GOT3 (cell line): ENCODE data around the gene TRABD.
A peak's percentile ranks its signal among the peaks of the same experiment; 100 is the strongest.
"Not testable (repeated sequence)": the region's sequence is repeated elsewhere in the genome, so short reads cannot be mapped to it uniquely, and the experiment has no call there.

Experiments used
- DNase-seq: peaks from one replicate; lab custom pipeline; 2025; ENCODE audit warnings: mixed read lengths; lab: John Stamatoyannopoulos, UW

TRABD gene, protein sequence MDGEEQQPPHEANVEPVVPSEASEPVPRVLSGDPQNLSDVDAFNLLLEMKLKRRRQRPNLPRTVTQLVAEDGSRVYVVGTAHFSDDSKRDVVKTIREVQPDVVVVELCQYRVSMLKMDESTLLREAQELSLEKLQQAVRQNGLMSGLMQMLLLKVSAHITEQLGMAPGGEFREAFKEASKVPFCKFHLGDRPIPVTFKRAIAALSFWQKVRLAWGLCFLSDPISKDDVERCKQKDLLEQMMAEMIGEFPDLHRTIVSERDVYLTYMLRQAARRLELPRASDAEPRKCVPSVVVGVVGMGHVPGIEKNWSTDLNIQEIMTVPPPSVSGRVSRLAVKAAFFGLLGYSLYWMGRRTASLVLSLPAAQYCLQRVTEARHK

DNA sequence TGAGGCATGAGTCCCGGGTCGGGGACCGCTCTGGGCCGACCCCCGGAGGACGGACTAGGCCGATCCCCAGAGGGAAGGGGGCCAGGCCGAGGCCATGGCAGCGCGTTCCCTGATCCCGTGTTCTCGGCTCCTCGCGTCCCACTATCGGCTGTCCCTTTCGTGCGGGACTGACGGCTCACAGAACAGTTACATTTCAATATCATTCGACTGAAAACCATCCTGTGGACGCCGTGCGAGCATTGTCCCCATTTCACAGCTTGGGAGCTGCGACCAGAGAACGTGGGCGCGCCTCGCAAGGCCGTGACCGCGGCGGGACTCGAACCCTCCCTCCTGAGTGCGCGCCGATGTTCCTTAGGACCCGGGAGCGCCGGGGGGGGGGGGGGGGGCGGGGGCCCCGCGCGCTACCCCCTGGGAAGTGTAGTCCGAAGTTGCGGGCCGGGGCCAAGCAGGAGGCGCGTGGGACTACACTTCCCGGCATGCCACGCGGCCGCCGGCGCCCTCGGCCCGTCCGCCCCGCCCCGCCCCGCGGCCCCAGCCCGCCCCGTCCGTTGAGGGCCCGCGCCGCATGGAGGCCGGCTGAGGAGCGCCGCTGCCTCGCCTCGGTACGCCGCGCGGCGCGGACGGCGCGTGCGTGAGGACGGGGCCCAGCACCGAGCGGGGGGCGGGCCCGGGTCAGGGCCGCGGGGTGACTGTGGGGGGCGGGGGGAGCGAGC, at the start of gene TRABD:
Gene TRABD, plus strand, starts transcription at position 539 of the 713 bp plus-strand sequence. CDS start 7,148 bp downstream, outside the sequence.
- DNase-seq: peak; percentile 54

DNA sequence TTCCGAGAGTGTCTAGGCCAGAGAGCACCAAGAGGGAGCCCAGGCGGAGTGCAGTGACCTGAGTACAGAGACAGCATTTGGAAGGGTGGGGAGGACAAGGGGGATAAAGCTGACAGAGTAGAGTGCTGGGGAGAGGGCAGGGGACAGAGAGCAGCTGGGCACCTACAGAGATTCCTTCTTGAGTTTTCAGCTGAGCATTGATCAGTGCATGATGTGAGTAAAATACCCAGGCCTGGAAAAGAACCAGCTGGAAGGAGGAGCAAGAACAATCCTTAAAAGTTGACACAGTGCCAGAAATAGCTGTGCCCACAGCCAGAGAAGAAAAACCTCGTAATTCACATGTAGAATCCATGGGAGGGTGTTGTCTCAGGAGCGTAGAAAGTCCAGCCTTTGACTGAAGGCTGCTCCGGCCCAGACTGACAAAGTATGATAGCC, 49.1 kb upstream of the TRABD start:
- DNase-seq: no peak

DNA sequence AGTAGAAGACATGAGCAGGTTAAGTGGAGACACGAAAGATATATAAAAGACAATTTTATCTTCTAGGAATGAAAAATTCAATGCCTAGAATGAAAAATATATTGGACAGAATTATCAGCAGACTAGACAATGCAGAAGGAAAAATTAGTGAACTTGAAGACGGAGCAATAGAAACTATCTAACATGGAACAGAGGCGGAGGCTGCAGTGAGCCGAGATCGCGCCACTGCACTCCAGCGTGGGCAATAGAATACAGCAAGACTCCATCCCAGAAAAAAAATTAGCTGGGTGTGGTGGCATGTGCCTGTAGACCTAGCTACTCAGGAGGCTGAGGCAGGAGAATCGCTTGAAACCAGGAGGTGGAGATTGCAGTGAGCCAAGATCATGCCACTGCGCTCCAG, 48.4 kb upstream of the TRABD start:
- not testable (repeated sequence) for DNase-seq

DNA sequence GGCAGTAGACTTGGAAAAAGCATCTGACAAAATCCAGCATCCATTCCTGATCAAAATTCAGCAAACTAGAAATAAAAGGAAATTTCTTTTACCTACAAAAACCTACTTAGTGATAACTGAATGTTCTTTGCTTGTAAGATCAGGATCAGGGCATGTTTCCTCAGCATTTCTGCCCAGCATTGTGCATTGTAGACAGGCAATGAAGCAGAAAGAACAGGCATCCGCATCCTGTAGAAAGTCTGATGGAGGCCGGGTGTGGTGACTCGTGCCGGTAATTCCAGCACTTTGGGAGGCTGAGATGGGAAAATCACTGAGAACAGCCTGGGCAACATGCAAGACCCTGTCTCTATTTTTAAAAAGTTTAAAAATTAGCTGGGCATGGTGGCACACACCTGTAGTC, 47.7 kb upstream of the TRABD start:
- no peak for DNase-seq

DNA sequence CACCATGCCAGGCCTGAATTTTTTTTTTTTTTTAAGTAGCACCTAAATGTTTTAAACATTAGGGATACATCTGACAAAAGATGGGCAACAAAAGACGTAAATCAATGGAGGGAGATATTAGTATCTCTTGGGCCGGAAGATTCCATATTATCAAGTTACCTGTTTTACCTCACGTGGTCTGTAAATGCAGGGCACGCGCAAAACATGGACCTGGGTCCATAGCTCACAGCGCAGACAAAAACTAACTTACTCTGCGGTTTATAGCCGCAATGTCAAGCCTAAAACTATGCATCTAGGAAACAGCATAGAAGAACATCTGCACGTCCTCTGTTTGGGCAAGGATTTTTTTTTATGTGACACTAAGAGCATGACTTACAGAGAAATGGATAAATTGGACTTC, 46.7 kb upstream of the TRABD start:
- DNase-seq: no peak

DNA sequence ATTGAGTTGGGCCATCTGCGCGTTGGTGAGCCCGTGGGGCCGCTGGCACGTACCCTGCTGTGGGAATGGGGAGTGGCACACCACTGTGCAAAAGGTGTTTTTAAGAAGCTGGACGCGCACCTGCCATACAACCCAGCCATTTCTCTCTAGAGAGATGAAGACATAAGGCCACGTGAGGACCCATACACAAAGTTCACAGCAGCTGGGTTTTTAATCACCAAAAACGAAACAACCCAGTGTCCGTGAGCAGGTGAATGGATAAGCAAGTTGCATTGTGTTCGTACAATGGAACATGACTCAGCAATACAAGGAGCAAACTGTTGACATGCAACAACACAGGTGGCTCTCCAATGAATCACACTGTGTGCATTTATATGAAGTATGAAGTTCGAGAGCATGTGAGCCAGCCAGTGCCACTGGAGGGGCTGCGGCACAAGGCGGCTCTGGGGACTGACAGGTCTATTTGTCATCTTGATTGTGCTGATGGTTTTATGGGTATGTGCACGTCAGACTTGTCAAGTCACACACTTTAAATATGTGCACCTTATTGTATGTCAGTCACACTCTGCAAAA, 45.8 kb upstream of the TRABD start:
- no peak for DNase-seq

DNA sequence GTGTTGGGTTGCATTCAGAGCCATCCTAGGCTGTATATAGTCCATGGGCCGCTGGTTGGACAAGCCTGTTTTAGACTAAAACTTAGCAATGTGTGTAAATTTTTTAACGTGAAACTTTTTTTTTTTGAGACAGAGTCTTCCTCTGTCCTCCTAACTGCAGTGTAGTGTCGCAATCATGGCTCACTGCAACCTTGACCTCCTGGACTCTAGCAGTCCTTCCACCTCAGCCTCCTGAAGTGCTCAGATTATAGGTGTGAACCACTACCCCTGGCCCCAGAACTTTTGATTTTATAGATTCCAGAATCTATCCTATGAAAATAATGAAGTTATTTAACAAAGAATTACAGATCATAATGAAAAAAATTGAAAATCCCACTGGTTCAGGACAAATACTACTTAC, 45.1 kb upstream of the TRABD start:
- no peak for DNase-seq

DNA sequence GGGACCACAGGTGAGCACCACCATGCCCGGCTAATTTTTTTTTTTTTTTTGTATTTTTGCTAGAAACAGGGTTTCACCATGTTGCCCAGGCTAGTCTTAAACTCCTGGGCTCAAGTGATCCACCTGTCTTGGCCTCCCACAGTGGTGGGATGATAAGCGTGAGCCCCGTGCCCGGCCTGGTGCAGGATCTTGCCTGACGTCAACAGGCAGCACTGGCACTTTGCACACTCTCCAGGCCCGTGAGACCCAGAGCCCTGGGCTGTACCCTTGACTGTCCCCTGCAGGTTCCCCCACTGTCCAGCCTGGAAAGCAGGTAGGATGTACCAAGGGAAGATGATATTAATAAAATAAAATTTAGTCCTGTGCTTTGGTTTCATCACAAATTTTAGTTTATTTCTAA, 44.3 kb upstream of the TRABD start:
- no peak for DNase-seq

DNA sequence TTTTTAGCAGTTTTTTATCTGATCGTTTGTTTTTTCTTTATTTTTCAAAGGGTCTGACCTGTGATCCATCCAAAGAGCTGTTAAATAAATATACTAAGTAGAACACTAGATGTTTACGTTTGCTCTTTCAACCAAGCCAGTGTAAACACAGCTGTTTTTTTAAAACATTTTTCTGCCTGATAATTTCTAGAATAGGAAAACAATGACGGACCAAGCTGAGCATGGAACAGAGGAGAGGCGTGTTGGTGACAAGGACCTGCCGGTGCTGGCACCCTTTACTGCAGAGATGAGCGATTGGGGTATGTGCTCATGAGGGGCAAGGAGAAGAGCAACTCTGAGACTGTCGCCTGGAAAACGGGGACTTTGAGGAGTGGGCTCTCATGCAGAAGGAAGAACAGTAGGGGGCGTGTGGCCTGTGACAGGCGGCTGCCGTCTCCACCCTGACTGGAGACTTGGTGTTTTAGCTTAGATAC, 43.8 kb upstream of the TRABD start:
- no peak for DNase-seq

DNA sequence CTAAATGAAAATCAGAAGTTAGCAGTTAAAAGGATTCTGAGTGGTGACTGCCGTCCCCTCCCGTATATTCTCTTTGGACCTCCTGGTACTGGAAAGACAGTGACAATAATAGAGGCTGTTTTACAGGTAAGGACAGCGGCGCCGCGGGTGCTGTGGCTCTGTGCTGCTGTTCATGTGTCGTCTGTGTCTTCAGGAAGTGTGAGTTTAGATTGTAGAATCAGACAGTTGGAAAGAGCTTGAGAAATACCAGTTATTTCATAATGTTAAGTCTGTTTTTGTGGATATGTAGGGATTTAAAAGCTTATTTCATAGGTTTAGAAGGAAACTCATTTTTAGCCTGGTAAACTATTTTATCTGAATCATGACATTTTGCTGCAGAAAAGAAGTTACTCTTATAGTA, 42.6 kb upstream of the TRABD start:
- no peak for DNase-seq

DNA sequence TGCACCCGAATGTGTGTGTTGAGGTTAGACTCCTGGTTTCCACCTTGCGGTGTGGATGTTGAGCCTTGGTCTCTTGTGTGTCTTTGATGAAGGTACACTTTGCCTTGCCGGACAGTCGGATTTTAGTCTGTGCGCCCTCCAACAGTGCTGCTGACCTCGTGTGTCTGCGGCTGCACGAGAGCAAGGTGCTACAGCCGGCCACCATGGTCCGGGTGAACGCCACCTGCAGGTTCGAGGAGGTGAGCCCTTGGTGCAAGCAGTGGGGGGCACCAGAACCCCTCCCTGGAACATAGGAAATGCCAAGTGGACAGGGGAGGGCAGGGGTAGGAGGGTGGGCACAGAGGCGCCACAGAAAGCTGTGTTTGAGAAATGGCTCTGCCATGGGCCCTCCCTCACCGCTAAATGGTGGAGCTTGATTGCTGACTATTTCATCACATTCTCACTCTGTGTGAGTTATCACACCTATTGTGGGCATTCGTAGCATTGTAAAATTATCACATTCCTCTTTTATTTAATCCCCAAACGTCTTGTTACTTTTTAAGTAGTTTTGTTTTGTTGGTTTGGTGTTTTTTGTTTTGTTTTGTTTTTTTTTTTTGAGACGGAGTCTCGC, 41.6 kb upstream of the TRABD start:
- no peak for DNase-seq

DNA sequence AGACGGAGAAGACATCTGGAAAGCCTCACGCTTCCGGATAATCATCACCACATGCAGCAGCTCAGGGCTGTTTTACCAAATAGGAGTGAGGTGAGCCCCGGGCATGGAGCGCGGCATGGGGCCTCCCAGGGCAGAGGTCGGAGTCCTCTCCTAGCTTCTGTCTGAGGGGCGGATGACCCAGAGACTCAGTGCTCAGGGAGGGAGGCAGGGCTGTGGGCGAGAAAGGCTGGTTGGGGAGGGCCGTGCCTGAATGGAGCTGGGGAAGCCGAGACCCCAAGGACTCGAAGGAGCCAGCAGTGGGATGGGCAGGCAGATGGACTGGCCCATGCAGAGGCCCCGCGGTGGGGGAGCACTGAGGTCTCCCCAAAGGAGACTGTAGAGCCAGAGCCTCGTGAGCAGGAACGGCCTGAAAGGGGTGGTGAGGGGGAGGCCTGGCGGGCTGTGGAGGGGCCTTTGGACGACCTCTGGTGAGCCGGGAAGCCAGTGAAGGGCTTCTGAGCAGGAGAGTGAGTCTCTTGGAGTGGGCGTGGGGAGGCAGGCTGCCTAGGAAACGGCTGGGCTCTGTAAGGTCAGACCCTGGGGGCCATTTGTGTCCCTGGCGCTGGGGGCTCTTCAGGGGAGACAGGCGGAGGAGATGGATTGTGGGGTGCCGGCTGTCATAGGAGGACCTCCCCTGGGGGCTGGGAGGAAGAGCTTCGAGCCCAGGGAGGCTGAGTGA, 39.8 kb upstream of the TRABD start:
- DNase-seq: no peak

DNA sequence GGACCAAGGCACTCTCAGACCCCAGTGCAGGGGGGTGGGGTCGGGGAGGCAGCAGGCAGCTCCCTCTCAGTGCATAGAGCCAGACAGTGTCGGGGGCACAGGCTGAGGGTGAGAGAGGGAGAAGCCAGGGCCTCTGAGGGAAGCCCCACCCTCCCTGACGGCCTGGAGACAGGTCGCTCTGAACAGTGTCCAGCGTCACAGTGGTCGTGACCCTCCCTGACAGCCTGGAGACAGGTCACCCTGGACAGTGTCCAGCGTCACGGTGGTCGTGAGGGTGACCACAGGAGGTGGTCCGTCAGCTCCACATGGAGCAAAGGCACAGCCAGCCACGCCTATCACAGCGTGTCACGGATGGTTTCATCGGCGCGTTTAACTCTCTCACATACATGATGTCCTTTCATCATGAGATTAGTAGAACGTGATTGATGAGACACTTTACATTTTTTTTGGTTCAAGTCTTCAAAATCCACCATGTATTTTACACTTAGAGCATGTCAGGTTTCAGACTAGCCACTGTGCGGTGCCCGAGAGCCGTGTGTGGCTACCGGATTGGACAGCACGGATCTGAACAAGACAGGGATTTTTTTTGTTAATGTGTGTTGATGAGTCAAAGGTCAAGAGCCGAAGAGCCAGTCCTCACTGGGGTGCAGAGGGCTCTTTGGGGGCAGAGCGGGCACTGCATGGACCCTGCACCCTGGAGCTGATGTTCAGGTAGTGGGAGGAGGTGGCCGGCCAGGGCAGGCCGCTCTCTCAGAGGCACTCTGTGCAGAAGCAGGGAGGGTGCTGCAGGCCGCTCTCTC, 39.1 kb upstream of the TRABD start:
- DNase-seq: peak; percentile 33

DNA sequence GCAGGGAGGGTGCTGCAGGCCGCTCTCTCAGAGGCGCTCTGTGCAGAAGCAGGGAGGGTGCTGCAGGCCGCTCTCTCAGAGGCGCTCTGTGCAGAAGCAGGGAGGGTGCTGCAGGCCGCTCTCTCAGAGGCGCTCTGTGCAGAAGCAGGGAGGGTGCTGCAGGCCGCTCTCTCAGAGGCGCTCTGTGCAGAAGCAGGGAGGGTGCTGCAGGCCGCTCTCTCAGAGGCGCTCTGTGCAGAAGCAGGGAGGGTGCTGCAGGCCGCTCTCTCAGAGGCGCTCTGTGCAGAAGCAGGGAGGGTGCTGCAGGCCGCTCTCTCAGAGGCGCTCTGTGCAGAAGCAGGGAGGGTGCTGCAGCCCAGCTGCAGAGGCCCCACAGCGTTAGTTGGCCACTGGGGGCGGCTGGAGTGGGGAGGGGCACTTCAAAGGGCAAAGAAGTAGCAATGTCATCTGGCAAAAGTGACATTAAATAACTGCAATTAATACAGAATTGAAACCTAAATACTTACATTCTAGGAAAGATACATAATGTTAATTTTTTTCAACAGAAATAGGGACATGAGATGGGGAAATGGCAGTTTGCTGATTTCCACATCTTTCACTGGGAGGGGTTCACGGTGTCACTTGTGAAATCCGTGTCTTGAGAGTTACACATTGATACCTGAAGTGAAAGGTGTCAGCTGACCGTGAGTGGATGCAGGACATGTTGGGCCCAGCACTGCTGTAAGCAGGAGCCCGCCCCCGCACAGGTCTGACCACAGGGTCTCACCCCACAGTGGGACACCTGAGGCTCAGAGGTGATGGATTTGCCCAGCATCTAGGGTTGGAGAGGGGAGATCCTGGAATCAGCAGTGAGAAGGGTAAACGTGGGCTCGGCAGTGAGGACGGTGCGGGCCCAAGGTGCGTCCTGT, 38.2 kb upstream of the TRABD start:
- DNase-seq: not testable (repeated sequence)

DNA sequence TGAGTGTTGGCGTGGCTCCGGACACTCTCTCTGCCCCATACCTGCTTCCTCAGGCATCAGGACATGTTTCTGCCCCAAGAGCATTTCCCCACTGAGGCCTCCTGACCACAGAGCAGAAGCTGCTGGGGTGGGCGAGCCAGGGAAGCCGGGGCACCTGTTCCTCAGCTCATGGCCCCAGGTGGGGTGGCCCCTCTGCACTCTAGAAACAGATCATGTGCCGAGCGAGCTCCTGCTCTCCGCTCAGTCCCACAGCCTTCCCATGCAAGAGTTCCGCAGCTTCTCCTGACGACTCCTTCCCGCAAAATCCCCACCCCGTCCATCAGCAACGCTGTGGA, 37.6 kb upstream of the TRABD start:
- DNase-seq: no peak

DNA sequence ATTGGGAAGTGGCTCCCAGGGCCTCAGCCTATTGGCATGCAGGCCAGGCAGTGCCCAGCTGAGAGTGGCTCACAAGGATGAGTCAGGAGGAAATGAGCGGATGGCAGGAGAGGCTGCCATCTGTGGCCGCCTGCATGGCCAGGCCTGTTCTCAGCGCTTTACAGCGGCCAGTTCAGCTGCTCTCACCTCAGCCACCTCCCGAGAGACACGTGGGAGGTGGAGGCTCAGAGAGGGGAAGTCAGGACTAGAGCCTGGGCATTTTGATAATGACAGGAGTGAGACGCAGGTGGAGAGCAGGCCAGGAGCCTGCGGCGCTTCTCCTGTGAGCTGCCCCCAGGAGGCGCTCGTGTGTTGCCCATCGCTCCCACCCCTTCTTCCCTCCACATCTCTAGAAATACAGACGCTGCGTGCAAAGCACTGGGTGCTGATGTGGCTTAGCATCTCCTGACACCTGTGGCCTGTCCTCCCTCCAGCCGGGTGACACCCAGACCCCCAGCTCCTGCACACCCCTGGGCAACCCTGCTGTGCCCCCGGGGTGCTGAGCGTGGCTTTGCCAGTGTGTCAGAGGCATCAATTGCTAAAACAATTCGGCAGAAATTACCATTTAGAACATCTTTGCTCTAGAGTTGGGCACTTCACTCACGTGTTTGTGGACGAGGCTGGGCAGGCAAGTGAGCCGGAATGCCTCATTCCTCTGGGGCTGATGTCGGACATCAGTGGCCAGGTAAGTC, 36.6 kb upstream of the TRABD start:
- DNase-seq: no peak

DNA sequence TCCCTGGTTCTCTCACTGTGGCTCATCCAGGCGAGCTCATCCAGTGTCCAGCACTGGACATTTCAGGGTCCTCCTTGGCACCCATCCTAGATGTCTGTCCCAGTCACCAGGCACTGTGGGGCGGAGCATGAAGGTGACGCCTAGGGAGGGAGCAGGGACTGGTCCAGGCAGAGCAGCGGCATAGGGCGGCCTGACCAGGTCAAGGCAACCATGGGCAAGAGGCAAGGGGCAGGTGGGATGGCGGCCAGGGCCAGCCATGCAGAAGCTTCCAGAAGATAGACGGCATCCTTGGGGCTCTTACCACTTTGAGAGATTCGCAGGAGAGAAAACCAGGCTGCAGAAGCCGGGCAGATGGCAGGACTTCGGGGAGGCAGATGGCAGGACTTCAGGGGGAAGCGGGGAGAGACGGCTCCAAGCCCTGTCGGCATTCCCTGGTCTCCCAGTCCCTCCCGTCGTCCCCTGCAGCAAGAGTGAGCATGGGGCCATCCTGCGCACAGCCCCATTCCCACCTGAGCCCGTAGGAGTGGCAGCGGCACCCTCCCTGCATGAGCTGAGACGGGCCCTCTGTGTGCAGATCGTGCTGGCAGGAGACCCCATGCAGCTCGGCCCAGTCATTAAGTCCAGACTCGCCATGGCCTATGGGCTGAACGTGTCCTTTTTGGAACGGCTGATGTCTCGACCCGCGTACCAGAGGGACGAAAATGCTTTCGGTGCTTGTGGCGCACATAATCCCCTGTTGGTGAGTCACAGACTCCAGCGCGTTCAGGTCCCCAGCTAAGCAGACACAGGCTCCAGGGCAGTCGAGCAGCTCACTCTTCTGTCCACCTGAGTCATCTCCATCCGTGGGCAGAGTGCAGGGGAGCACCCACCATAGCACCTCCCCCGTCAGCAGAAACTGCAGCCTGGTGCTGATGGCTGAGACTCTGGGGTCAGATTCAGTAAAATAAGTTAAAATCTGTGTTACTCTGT, 35.3 kb upstream of the TRABD start:
- no peak for DNase-seq
